ENCODE results near the gene CREM. TPM values are rescaled to one million over a fixed set of nuclear protein-coding genes. Genes with fewer than 3 reads are reported as not detected.

The CREM gene
- total and polyA plus RNA-seq, 2 experiments from 2014 or later: 41.9 to 53.2 TPM

DNA sequence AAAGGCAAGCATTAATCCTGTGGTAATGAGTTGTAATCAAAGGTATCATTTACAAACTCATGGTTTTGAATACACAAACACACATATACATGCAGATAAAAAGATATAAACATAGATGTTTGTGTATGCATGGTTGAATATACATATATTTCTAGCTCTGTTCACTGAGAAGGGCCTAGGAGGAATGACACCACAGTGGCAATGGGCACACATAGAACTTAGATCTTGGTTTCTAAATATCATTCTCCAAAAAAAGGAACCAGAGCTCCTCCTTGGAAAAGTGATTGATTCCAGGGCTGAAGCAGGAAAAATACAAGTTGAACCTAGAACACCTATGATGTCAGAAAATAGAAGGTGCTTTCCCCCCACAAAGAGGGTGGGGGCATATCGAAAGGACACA is 43.4 kb upstream of the CREM start:
- Histone ChIP-seq H4K20me1 (ENCODE audit: insufficient read depth, poor library complexity, severe bottlenecking) (peaks cover 4% of the 10 kb centered on the region), H3K4me3 (no peak overlapping the region), H3K79me2 (peaks cover 100% of the 10 kb centered on the region), H3K36me3 (replicated peaks; ENCODE audit: insufficient read depth, low read depth) (no peaks in the 10 kb centered on the region), H3K27me3 (no peaks in the 10 kb centered on the region), H3K4me2 (no peak overlapping the region), H2AFZ (no peak overlapping the region), H3K27ac (no peak overlapping the region), H3K9me3 (ENCODE audit: low read depth) (no peaks in the 10 kb centered on the region), H3K9me2 (replicated peaks; ENCODE audit: insufficient read depth) (no peaks in the 10 kb centered on the region), H3K4me1 (ENCODE audit: insufficient read depth) (no peaks in the 10 kb centered on the region)
- no peak for DNase-seq (ENCODE audit: low spot score)
- no peak for TF ChIP-seq CTCF (IDR thresholded peaks at IDR 0.05; ENCODE audit: poor library complexity)
- TF ChIP-seq EZH2phosphoT487 (IDR thresholded peaks at IDR 0.05; ENCODE audit: low read depth, severe bottlenecking, unreplicated experiment): no peak
- no peak for TF ChIP-seq EZH2 (IDR thresholded peaks at IDR 0.05; ENCODE audit: borderline replicate concordance)
- WGBS (ENCODE audit: low lambda C conversion rate, missing lambda C conversion rate): 100% methylated on average over 1 of the region's 1 CpG

DNA sequence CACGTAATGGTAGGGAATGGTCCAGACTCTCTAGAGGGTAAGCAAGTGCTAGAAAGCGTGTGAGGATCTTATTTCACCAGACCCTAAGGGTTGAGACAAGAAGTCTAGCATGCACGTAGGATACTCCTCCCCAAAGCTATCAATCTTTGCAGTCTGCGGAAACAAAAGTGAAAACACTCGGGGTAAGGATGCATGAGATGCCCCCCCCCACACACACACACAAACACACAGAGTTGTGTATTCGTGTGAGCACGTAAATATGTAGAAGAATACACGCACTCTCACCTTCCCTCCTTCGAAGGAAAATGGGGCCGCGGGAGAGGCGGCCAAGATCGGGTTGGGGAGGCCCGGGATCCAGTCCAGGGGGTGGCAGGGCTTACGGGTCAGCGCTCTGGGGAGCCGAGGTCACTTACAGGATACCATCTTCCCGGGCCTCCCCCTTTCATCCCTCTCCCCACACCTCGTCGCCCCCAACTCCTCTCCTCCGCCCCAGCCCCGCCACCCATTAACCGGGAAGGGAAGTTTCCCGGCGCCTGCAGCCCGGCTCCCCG is 37.0 kb upstream of the CREM start:
- TF ChIP-seq CTCF (IDR thresholded peaks at IDR 0.05; ENCODE audit: poor library complexity): no peak
- TF ChIP-seq EZH2phosphoT487 (IDR thresholded peaks at IDR 0.05; ENCODE audit: low read depth, severe bottlenecking, unreplicated experiment): no peak
- TF ChIP-seq EZH2 (IDR thresholded peaks at IDR 0.05; ENCODE audit: borderline replicate concordance): no peak
- Histone ChIP-seq H3K36me3 (replicated peaks; ENCODE audit: insufficient read depth, low read depth) (no peaks in the 10 kb centered on the region), H3K4me1 (ENCODE audit: insufficient read depth) (peaks cover 8% of the 10 kb centered on the region), H2AFZ (peak overlapping the region; percentile 88), H4K20me1 (ENCODE audit: insufficient read depth, poor library complexity, severe bottlenecking) (peaks cover 8% of the 10 kb centered on the region), H3K4me3 (peak overlapping the region; percentile 86), H3K4me2 (peak overlapping the region; percentile 91), H3K27ac (peak overlapping the region; percentile 98), H3K27me3 (no peaks in the 10 kb centered on the region), H3K9me2 (replicated peaks; ENCODE audit: insufficient read depth) (no peaks in the 10 kb centered on the region), H3K79me2 (peaks cover 54% of the 10 kb centered on the region), H3K9me3 (ENCODE audit: low read depth) (no peaks in the 10 kb centered on the region)
- peak; percentile 23 for DNase-seq (ENCODE audit: low spot score)
- WGBS (ENCODE audit: low lambda C conversion rate, missing lambda C conversion rate): under 1% methylated on average over 14 of the region's 27 CpGs

GRCh38 chr10:35090162-35090954 is 36.3 kb upstream of the CREM start, which contains the start of gene CUL2:
Gene CUL2 (minus strand): TSS chr10:35090341. CDS start chr10:35071317, 19,024 bp downstream.
- Histone ChIP-seq H3K4me1 (ENCODE audit: insufficient read depth) (peaks cover 8% of the 10 kb centered on the region), H2AFZ (peak within 1 kb of the TSS; percentile 88), H3K36me3 (replicated peaks; ENCODE audit: insufficient read depth, low read depth) (no peaks in the 10 kb centered on the region), H3K27me3 (no peaks in the 10 kb centered on the region), H4K20me1 (ENCODE audit: insufficient read depth, poor library complexity, severe bottlenecking) (peaks cover 5% of the 10 kb centered on the region), H3K4me3 (peak within 1 kb of the TSS; percentile 86), H3K9me3 (ENCODE audit: low read depth) (no peaks in the 10 kb centered on the region), H3K79me2 (peaks cover 47% of the 10 kb centered on the region), H3K9me2 (replicated peaks; ENCODE audit: insufficient read depth) (no peaks in the 10 kb centered on the region), H3K4me2 (peak within 1 kb of the TSS; percentile 91), H3K27ac (peak within 1 kb of the TSS; percentile 98)
- TF ChIP-seq EZH2 (IDR thresholded peaks at IDR 0.05; ENCODE audit: borderline replicate concordance) (no peak), EZH2phosphoT487 (IDR thresholded peaks at IDR 0.05; ENCODE audit: low read depth, severe bottlenecking, unreplicated experiment) (no peak), CTCF (IDR thresholded peaks at IDR 0.05; ENCODE audit: poor library complexity) (no peak)
- 1% methylated on average over 27 of the region's 59 CpGs for WGBS (ENCODE audit: low lambda C conversion rate, missing lambda C conversion rate)
- peak; percentile 93 for DNase-seq (ENCODE audit: low spot score)

Measured in hepatocyte (in vitro differentiated cells).